GM12874 (cell line): ENCODE results near the gene ALPK3.

Experiments used
- TF ChIP-seq, protein P1 (sequence below): IDR thresholded peaks from 2 replicates; pipeline ENCODE4 v1.5.1; 2011; ENCODE audit warnings: low read depth, mild to moderate bottlenecking, control low read depth, low read length, moderate library complexity; ENCODE audit not compliant: insufficient read depth

Gene ALPK3

DNA sequence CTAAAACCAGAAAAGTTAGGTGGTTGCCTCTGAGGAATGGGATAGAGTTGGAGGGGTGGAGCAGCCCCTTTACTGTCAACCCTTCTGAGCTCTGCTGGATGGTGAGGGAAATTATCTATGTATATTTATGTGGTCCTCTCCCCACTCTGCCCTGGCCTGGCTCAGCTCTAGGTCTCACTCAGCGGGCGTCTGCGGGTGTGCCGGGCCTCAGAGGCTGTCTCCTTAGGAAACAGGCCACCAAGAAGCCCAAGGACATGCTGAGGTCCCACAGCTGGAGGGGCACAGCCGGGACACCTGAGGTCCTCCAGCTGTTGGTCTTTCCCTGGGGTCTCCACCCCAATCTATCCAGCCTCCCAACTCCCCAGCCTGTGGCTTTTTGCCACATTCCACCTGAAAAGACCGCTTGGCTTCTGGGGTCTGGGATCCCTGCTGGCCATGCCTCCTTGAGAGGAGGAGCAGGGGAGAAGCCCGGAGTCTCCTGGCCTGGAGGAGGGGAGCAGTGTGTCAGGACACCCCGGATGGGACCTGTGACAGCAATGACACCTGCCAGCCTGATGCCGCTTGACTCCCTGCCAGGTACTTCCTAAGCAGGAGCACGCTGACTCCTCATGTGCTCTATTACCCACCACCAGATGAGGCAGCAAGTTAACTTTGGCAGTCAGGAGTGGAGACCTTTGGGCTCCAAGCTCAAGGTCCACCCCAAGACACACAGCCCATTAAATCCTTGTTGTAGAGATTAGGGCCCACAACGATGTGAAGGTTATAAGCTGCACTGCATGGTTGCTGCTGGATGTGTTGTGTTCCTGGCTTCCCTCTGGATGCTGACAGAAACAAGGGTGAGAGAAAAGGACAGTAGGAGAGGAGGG lies 67.0 kb downstream of the ALPK3 start, which contains the start of gene SLC28A1:
TSS of gene SLC28A1 (plus strand) at position 747 of the 866 bp plus-strand sequence. CDS start 3,099 bp downstream, outside the sequence.
- TF ChIP-seq, protein P1, sequence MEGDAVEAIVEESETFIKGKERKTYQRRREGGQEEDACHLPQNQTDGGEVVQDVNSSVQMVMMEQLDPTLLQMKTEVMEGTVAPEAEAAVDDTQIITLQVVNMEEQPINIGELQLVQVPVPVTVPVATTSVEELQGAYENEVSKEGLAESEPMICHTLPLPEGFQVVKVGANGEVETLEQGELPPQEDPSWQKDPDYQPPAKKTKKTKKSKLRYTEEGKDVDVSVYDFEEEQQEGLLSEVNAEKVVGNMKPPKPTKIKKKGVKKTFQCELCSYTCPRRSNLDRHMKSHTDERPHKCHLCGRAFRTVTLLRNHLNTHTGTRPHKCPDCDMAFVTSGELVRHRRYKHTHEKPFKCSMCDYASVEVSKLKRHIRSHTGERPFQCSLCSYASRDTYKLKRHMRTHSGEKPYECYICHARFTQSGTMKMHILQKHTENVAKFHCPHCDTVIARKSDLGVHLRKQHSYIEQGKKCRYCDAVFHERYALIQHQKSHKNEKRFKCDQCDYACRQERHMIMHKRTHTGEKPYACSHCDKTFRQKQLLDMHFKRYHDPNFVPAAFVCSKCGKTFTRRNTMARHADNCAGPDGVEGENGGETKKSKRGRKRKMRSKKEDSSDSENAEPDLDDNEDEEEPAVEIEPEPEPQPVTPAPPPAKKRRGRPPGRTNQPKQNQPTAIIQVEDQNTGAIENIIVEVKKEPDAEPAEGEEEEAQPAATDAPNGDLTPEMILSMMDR: no peak

DNA sequence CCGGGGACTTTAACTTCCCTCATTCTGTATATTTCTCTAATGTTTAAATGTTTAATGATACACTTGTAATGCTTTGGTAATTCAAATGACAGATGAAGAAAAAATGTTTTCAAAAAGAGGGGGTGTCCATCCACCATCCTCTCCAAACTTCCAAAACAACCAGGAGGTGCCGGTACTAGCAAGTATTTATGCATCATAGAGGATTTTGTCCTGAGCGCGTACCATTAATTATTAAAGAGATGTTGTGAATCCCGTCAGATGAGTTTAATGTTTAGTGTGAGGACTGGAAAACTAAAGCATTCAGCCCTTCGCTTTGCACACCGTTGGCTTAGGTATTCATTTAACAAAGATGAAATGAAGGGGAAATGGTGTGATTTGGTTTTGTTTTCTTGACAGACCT lies 68.6 kb downstream of the ALPK3 start:
- TF ChIP-seq, protein P1: no peak

DNA sequence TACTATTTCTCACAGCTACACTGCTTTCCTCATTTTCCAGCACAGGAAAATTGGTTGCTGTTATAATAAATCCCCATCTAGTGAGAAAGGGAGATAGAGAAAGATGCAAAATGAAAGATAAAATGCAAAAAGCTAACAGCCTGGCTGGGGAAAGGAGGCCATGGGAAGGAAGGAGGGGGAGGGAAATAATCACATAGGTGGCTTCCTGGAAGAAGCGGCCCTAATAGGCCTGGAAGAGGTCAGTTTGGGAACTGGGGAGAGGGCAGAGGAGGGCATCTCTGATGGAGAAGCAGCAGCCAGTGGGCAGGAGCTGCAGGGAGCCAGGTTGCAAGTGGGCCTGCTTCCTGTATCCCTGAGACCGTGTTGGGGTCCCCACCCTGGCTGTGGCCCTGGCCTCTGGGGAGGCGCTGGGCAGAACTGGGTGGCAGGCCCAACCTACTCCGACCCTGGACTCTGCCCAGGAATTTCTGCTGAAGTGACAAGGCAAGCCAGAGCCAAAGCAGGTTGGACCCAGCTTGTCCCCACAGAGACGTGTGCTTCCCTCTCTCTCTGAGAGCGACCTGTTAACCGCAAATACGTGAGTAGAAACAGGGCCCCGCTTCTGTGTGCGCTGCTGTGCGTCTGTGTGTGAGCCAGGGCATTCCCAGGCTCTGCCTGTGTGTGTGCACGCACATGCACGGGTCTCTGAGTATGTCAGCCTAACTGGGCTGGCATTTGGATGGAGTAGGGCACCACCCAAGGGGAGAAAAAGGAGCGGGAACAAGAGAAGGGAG lies 69.2 kb downstream of the ALPK3 start:
- TF ChIP-seq, protein P1: no peak

DNA sequence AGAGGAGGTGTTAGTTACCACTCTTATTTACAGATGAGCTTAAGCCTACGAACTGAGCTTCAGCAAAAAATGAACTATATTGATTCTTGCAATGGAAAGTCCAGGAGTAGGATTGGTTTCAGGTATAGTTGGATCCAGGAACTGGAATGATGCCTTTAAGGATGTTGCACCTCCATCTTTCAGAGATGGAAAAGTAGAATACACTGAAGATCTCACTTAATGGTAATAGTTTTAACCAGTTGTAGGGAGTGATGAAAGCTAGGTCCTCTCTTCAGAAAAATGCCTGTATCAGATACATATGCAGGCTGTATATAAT lies 69.8 kb downstream of the ALPK3 start:
- TF ChIP-seq, protein P1: no peak

DNA sequence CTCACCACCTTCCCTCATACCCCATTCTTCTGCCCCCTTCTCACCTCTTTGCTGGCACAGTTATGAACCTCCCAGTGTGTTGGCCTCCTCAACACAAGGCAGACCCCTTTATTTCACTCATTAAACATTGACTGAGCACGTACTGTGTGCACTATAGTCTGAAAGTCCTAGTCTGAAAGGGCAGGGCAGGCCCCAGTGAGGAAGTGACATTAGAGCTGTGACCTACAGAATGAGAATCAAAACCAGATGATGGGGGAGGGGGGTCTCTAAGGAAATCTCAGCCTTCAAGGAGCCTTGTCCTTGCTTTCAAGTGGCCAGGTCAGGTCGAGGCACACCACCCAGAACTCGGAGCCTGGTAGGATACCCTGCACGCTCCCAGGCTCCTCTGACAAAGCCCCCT lies 70.8 kb downstream of the ALPK3 start:
- TF ChIP-seq, protein P1: no peak

DNA sequence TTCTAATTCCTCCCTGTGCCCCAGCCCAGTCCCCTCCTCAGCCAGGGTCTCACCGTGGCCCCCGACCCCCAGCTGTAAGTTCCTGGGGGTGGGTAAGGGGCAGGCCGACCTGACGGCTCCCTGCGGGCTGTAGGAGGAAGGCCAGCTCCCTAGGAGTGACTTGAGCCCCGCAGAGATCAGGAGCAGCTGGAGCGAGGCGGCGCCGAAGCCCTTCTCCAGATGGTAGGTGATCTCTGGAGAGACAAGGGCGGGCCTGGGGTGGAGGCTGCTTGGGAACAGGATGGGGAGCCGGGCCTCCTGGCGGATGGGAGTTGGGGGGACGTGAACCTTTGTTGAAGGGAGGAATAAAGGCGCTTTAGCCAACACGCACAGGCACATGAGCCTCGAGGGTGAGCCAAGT lies 71.5 kb downstream of the ALPK3 start:
- TF ChIP-seq, protein P1: no peak

DNA sequence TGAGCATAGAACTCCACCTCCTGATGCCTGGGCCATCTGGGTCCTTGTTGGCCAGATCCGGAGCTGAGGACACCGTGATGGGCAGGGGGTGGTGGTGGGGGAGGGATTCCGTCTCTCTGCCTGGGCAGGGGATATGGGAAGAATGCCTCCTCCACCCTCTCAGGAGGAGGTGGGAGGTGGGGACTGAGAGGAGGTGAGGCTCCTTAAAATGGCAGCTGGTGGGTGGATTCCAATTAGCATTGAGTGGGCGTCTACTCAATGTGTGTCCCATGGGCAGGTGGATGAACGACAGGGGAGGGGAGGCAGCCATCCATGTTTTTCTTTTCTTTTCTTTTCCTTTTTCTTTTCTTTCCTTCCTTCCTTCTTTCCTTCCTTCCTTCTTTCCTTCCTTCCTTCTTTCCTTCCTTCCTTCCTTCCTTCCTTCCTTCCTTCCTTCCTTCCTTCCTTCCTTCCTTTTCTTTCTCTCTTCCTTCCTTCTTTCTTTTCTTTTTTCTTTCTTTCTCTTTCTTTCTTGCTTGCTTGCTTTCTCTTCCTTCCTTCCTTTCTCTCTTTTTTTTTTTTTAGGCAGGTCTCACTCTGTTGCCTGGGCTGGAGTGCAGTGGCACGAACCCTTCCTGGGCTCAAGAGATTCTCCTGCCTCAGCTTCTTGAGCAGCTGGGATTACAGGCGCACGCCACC lies 72.3 kb downstream of the ALPK3 start:
- TF ChIP-seq, protein P1: no peak
